Endometrial microvascular endothelial cells (primary cell): Measurements from ENCODE around the gene NUP160. TPM values are rescaled to one million over a fixed set of nuclear protein-coding genes. Genes with fewer than 3 reads are reported as not detected.
"Not testable (repeated sequence)": the region's sequence is repeated elsewhere in the genome, so short reads cannot be mapped to it uniquely, and the experiment has no call there.

Experiments
- in situ Hi-C: cut with HindIII; loops from 2 replicates; pipeline ENCODE4 v1.10.0; 2017; ENCODE audit warnings: low sequenced_read_pairs, low pct_unique_long_range_greater_than_20kb; ENCODE audit errors: inconsistent ontology term
- total RNA-seq: library from RNA; depleted of rRNA; stranded (reverse); fragments of >200 nt; gene quantifications from one replicate; pipeline ENCODE4 v1.2.3, GENCODE V29; 2015; ENCODE audit errors: inconsistent ontology term

The NUP160 gene
- total RNA-seq, 1 donor from 2014 or later = 18.7 TPM

GRCh38 chr11:47742494-47742893 is 105.7 kb downstream of the NUP160 start:
- in situ Hi-C loops = not testable (repeated sequence)

DNA sequence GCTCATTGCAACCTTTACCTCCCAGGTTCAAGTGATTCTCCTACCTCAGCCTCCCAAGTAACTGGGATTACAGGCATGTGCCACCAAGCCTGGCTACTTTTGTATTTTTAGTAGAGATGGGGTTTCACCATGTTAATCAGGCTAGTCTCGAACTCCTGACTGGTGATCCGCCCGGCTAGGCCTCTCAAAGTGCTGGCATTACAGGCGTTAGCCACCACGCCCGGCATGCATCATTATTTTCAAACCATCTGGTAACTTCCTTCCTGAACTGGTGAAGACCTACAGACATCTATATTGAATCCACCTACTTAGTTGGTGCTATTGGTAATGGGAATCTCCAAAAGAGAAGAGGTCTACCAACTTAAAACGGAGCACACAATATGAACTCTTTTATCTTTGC is 110.3 kb downstream of the NUP160 start:
- in situ Hi-C loops = not testable (repeated sequence)

DNA sequence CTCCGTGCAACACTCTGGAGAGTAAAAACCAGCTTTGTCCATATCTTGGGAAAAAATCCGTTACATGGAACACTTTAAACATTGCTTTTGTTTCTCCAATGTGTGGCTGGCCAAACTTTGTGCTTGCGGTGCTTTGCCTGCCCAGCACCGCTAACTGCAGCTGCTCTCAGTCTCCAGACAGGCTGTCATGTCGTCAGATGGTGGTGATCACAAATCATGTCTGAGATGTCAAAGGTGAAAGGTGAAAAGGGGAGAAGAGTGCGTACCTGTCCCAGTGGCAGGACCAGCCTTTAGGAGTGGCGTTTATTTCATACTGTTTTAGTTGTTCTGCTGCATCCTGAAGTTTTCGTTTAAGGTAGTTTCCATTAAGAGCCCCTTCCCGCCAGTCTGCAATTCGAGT is 115.9 kb downstream of the NUP160 start:
- in situ Hi-C loops = no loop called here

DNA sequence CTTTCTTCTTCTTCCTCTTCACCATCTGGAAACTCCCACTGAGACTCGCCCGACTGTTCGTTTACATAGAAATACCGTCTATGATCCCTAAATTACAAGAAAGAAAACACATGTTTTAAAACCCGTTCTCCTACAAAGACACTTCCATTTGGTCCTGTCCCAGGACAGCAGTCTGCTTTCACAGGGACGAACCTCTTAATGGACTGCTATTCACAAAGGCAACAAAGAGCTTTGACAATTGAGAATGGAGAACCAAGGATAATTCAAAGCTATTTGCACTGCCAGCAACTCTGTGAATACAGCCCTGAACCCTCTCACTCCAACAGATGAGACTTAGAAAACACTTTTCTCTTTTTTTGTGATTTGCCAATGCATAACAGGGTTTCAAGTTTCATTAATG is 116.7 kb downstream of the NUP160 start:
- in situ Hi-C loops = no loop called here

Other genes starting within 250 kb of the NUP160 start
- gene MTCH2, start 205.8 kb downstream of the NUP160 start, total RNA-seq = 164 TPM
- not detected for gene AGBL2, start 133.0 kb downstream of the NUP160 start, total RNA-seq
- 64.0 TPM for gene FNBP4, start 81.0 kb downstream of the NUP160 start, total RNA-seq
- gene PTPRJ, start 132.2 kb upstream of the NUP160 start, total RNA-seq = 10.8 TPM